ENCODE results near the gene PHLPP1. TPM values are rescaled to one million over a fixed set of nuclear protein-coding genes. Genes with fewer than 3 reads are reported as not detected.
A peak's percentile ranks its signal among the peaks of the same experiment; 100 is the strongest.

Gene PHLPP1
- total and polyA plus RNA-seq, 2 of the 4 experiments (the other 2 are of a cell fraction) = 3.3 to 3.6 TPM

DNA sequence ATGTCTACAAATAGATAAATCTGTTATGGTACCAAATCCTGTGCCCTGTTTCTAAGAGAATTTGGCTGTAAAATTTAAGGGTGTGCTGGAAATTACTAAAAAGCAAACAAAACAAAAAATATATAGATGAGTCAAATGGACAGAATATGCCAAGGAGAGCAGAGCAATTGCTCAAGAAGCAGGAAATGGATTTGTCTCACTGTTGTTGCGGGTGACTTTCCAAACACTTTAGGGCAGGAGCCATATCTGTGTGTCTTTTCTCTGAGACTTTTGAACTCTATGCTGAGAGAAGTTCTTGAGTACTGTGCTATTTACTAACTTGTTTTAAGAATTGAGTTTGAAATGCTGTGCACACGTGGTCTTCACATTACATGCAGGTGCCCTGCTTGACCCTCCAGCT lies 221.7 kb downstream of the PHLPP1 start:
- Histone ChIP-seq H3K4me1 (ENCODE audit: control insufficient read depth, insufficient read depth, low read length) (0 out of 2 replicates have a peak, but pooled peaks cover 4% of the 10 kb centered on the region), H3K14ac (replicated peaks; ENCODE audit: low read depth, low read length) (0 out of 2 replicates have a peak overlapping the region, but pooled peaks have one; percentile 19), H3K9me3 (ENCODE audit: control insufficient read depth, insufficient read depth, low read length) (no peaks in the 10 kb centered on the region), H2AK5ac (ENCODE audit: low read depth, low read length) (no peak overlapping the region), H4K8ac (ENCODE audit: low read depth in 2 of 2, low read length in 2 of 2) (0 out of 4 replicates have a peak overlapping the region, but pooled peaks of 1 of the 2 experiments have one; percentile 9), H3K79me1 (ENCODE audit: low read depth in 1 of 2, low read length in 2 of 2) (no peaks in the 10 kb centered on the region), H2BK5ac (ENCODE audit: low read depth, low read length, poor library complexity, severe bottlenecking) (no peak overlapping the region), H4K91ac (ENCODE audit: insufficient read depth, low read depth, low read length) (no peak overlapping the region), H3K4ac (ENCODE audit: low read depth, low read length) (no peak overlapping the region), H3K18ac (ENCODE audit: low read depth, low read length) (no peak overlapping the region), H3K27ac (ENCODE audit: insufficient read depth, low read length) (no peak overlapping the region), H3K4me3 (ENCODE audit: insufficient read depth, low read depth, low read length) (no peak overlapping the region), H4K5ac (ENCODE audit: low read depth, low read length) (no peak overlapping the region), H2BK15ac (ENCODE audit: low read depth, low read length) (no peak overlapping the region), H3K56ac (ENCODE audit: extremely low read depth, insufficient read depth, low read length) (no peak overlapping the region), H2AFZ (replicated peaks; ENCODE audit: low read length, poor library complexity) (no peak overlapping the region), H2BK120ac (ENCODE audit: low read depth, low read length) (no peak overlapping the region), H3K4me2 (ENCODE audit: low read depth, low read length) (no peak overlapping the region), H2BK20ac (ENCODE audit: low read depth, low read length) (no peak overlapping the region), H2AK9ac (replicated peaks; ENCODE audit: low read depth, low read length, poor library complexity) (no peak overlapping the region), H3K9ac (ENCODE audit: low read depth, low read length) (no peak overlapping the region), H3K27me3 (ENCODE audit: control insufficient read depth, insufficient read depth, low read length) (no peaks in the 10 kb centered on the region), H3K23ac (ENCODE audit: low read depth, low read length) (no peak overlapping the region), H4K20me1 (ENCODE audit: insufficient read depth, low read length) (no peaks in the 10 kb centered on the region), H3K9me1 (ENCODE audit: insufficient read depth, low read length) (0 out of 2 replicates have a peak, but pooled peaks cover 2% of the 10 kb centered on the region), H3K36me3 (ENCODE audit: control insufficient read depth, insufficient read depth, low read length) (no peaks in the 10 kb centered on the region)
- intact Hi-C loops (cut with micrococcal nuclease) = no loop called here
- in situ Hi-C loops (cut with MboI; ENCODE audit: low sequenced_read_pairs) = no loop called here
- BruUV-seq (replicated peaks) = no TSS peak
- dilution Hi-C loops (cut with HindIII; ENCODE audit: low sequenced_read_pairs, unreplicated experiment) = no loop called here
- POLR2A ChIA-PET (ENCODE audit: unreplicated experiment) = no interaction called here
- DNase-seq = peak; percentile 36
- CTCF ChIA-PET = no interaction called here
- peak; percentile 57; the same call in 1 of the 2 replicates for ATAC-seq (ENCODE audit: low read depth)
- WGBS, 2 experiments (ENCODE audit: extremely low coverage in 2 of 2, insufficient read length in 1 of 2) = no CpG with 5 or more reads among the region's 2 CpGs
- TF ChIP-seq RFX5 (IDR thresholded peaks at IDR 0.05; ENCODE audit: low read depth, low read length) (no peak), FOS (IDR thresholded peaks at IDR 0.05; ENCODE audit: low read depth, low read length) (no peak), CEBPB (IDR thresholded peaks at IDR 0.05; ENCODE audit: low read depth, low read length) (peak; percentile 65; the same call in 1 of the 2 replicates), SMC3 (IDR thresholded peaks at IDR 0.05; ENCODE audit: low read depth, low read length) (no peak), RCOR1 (IDR thresholded peaks at IDR 0.05; ENCODE audit: insufficient replicate concordance, low read length) (no peak)

Data from IMR-90 (cell line).